GM23248 (cell line): Measurements from ENCODE around the gene UPF2.

Source experiments
- EZH2 ChIP-seq: fragments of 200-600 bp; sonication (generic); IDR thresholded peaks from 2 replicates; pipeline ENCODE4 v1.6.1; 2018; ENCODE audit warnings: antibody characterized with exemption, mild to moderate bottlenecking; ENCODE audit not compliant: insufficient read depth, poor library complexity, severe bottlenecking
- EZH2phosphoT487 ChIP-seq: fragments of 200-600 bp; sonication (generic); IDR thresholded peaks from 2 replicates; pipeline ENCODE4 v1.6.1; 2018; ENCODE audit warnings: antibody characterized with exemption, moderate library complexity, mild to moderate bottlenecking, low read depth; ENCODE audit not compliant: insufficient read depth

- TF ChIP-seq EZH2, result no peak
- TF ChIP-seq EZH2phosphoT487, result no peak
Measured at GRCh38 chr10:12067336-12067735, 24.7 kb upstream of the UPF2 start.
